ENCODE data around the gene PCSK6.
A peak's percentile ranks its signal among the peaks of the same experiment; 100 is the strongest.

PCSK6 gene

GRCh38 chr15:101322854-101323477, 166.5 kb downstream of the PCSK6 start:
- H3K9me3 ChIP-seq (replicated peaks; ENCODE audit: insufficient read depth, low read length), result no peaks in the 10 kb centered on the region
- no peaks in the 10 kb centered on the region for H3F3A ChIP-seq (ENCODE audit: insufficient read depth, low read length)
- H3K27me3 ChIP-seq (replicated peaks; ENCODE audit: insufficient read depth, low read length), result peaks cover 86% of the 10 kb centered on the region
- TF ChIP-seq EZH2 (optimal IDR thresholded peaks at IDR 0.05; ENCODE audit: low read depth, low read length) (no peak), CTCF (IDR thresholded peaks at IDR 0.05; ENCODE audit: low read length) (no peak), EZH2phosphoT487 (IDR thresholded peaks at IDR 0.05; ENCODE audit: low read length) (no peak)
- H3K9me2 ChIP-seq (replicated peaks; ENCODE audit: insufficient read depth, low read length), result no peaks in the 10 kb centered on the region
- no peaks in the 10 kb centered on the region for H3K36me3 ChIP-seq (replicated peaks; ENCODE audit: insufficient read depth, low read length)
- H3K27ac ChIP-seq (ENCODE audit: low read length), result no peak overlapping the region
- H4K20me1 ChIP-seq (ENCODE audit: insufficient read depth, low read length), result no peaks in the 10 kb centered on the region
- H3K4me2 ChIP-seq (ENCODE audit: low read depth, low read length), result no peak overlapping the region
- no peaks in the 10 kb centered on the region for H3K79me2 ChIP-seq (ENCODE audit: low read length)
- no peaks in the 10 kb centered on the region for H3K4me1 ChIP-seq (ENCODE audit: low read length)
- no peak overlapping the region for H2AFZ ChIP-seq (ENCODE audit: low read length)
- no peak overlapping the region for H3K4me3 ChIP-seq (ENCODE audit: low read length)
- no peak overlapping the region for H3K9ac ChIP-seq (ENCODE audit: low read length)
- no peak for DNase-seq

GRCh38 chr15:101322016-101322695, 167.4 kb downstream of the PCSK6 start:
- no peak for TF ChIP-seq EZH2 (optimal IDR thresholded peaks at IDR 0.05; ENCODE audit: low read depth, low read length)
- TF ChIP-seq CTCF (IDR thresholded peaks at IDR 0.05; ENCODE audit: low read length), result no peak
- no peak for TF ChIP-seq EZH2phosphoT487 (IDR thresholded peaks at IDR 0.05; ENCODE audit: low read length)
- Histone ChIP-seq H3K4me2 (ENCODE audit: low read depth, low read length) (no peak overlapping the region), H3K36me3 (replicated peaks; ENCODE audit: insufficient read depth, low read length) (no peaks in the 10 kb centered on the region), H3F3A (ENCODE audit: insufficient read depth, low read length) (no peaks in the 10 kb centered on the region), H3K27me3 (replicated peaks; ENCODE audit: insufficient read depth, low read length) (peaks cover 82% of the 10 kb centered on the region), H3K4me1 (ENCODE audit: low read length) (no peaks in the 10 kb centered on the region), H3K9me2 (replicated peaks; ENCODE audit: insufficient read depth, low read length) (no peaks in the 10 kb centered on the region), H4K20me1 (ENCODE audit: insufficient read depth, low read length) (no peaks in the 10 kb centered on the region), H3K27ac (ENCODE audit: low read length) (no peak overlapping the region), H3K9me3 (replicated peaks; ENCODE audit: insufficient read depth, low read length) (no peaks in the 10 kb centered on the region), H2AFZ (ENCODE audit: low read length) (no peak overlapping the region), H3K9ac (ENCODE audit: low read length) (no peak overlapping the region), H3K4me3 (ENCODE audit: low read length) (no peak overlapping the region), H3K79me2 (ENCODE audit: low read length) (no peaks in the 10 kb centered on the region)
- no peak for DNase-seq

GRCh38 chr15:101320501-101321052, 168.9 kb downstream of the PCSK6 start:
- H2AFZ ChIP-seq (ENCODE audit: low read length), result no peak overlapping the region
- no peaks in the 10 kb centered on the region for H4K20me1 ChIP-seq (ENCODE audit: insufficient read depth, low read length)
- DNase-seq, result peak; percentile 26
- no peak overlapping the region for H3K4me2 ChIP-seq (ENCODE audit: low read depth, low read length)
- peak; percentile 20 for TF ChIP-seq CTCF (IDR thresholded peaks at IDR 0.05; ENCODE audit: low read length)
- TF ChIP-seq EZH2phosphoT487 (IDR thresholded peaks at IDR 0.05; ENCODE audit: low read length), result no peak
- no peaks in the 10 kb centered on the region for H3K36me3 ChIP-seq (replicated peaks; ENCODE audit: insufficient read depth, low read length)
- no peaks in the 10 kb centered on the region for H3K4me1 ChIP-seq (ENCODE audit: low read length)
- H3F3A ChIP-seq (ENCODE audit: insufficient read depth, low read length), result no peaks in the 10 kb centered on the region
- no peak overlapping the region for H3K4me3 ChIP-seq (ENCODE audit: low read length)
- no peaks in the 10 kb centered on the region for H3K9me2 ChIP-seq (replicated peaks; ENCODE audit: insufficient read depth, low read length)
- no peaks in the 10 kb centered on the region for H3K9me3 ChIP-seq (replicated peaks; ENCODE audit: insufficient read depth, low read length)
- H3K27me3 ChIP-seq (replicated peaks; ENCODE audit: insufficient read depth, low read length), result peaks cover 66% of the 10 kb centered on the region
- H3K27ac ChIP-seq (ENCODE audit: low read length), result no peak overlapping the region
- no peaks in the 10 kb centered on the region for H3K79me2 ChIP-seq (ENCODE audit: low read length)
- no peak overlapping the region for H3K9ac ChIP-seq (ENCODE audit: low read length)

All from MM.1S (cell line).